Fibroblast of gingiva (primary cell): ENCODE measurements around the gene MCM9.
"Not testable (repeated sequence)": the region's sequence is repeated elsewhere in the genome, so short reads cannot be mapped to it uniquely, and the experiment has no call there.

Experiments
- DNase-seq: peaks from one replicate; pipeline ENCODE4 v3.0.0-alpha.2; 2011; ENCODE audit warnings: low read depth

MCM9 gene

GRCh38 chr6:118768904-118769325, 166.0 kb downstream of the MCM9 start:
- peak; percentile 28 for DNase-seq

DNA sequence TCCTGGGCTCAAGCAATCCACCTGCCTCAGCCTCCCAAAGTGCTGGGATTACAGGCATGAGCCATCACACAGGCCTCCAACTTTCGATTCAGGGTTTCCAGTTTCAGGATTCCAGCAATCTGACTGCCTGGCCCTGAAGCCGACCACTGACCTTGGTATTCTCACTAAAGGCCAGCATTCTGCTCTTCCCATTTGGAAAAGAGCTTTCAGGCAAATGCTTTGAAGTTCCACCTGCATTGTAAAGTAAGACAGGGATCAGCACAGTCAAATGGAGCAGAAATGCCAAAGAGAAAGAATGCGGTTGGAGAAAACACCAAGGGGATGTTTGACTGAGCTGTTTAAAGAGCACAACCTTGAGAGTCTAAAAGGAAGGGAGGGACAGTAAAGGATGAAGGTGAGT, 166.5 kb downstream of the MCM9 start:
- no peak for DNase-seq

DNA sequence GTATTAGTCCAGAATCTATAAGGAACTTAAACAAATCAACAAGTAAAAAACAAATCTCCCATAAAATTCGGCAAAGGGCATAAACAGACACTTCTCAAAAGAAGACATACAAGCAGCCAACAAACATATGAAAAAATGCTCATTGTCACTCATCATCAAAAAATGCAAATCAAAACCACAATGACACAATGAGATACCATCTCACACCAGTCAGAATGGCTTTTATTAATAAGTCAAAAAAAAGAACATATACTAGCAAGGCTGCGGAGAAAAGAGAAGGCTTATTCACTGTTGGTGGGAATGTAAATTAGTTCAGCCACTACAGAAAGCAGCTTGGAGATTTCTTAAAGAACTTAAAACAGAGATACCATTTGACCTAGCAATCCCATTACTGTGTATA, 169.6 kb downstream of the MCM9 start:
- DNase-seq = not testable (repeated sequence)

DNA sequence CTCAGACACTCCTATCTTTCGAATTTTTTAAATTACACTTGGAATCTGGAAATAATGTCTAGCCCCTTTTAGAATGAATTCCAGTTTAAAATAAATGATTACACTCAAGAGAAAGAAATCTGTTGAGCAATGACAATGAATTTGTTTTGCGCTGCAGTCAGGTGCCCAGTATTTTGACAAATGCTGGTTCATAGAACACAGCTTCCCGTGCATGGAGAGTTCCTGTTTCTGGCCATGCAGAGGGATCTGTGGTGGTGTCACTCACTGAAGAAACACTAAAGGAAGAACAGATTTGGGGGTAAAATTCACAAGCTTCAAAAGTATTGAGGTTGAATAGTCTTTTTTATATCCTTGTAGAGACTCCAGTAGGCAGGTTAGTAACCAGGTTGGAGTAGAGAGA, 170.2 kb downstream of the MCM9 start:
- no peak for DNase-seq
